Measurements from ENCODE around the gene ZBTB17.

DNA sequence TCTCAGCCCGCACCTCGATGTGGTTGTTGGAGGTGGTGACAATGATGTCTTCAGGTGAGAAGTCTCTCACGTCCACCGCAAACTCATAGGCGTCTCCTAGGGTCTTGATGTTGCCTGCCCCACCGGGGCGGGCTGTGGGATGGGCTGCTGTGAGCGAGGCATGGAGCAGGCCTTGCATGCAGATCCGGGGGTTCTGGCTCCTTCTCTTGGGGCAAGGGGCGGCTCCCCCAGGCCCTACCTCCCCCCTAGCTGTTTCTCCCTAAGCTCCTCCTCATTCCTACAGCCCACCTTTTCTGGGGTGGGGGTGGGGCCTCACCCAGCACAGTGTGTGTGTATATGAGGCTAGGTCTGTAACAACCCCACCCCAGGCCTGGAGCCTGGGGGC is 41.2 kb upstream of the ZBTB17 start:
- TF ChIP-seq, protein P1, sequence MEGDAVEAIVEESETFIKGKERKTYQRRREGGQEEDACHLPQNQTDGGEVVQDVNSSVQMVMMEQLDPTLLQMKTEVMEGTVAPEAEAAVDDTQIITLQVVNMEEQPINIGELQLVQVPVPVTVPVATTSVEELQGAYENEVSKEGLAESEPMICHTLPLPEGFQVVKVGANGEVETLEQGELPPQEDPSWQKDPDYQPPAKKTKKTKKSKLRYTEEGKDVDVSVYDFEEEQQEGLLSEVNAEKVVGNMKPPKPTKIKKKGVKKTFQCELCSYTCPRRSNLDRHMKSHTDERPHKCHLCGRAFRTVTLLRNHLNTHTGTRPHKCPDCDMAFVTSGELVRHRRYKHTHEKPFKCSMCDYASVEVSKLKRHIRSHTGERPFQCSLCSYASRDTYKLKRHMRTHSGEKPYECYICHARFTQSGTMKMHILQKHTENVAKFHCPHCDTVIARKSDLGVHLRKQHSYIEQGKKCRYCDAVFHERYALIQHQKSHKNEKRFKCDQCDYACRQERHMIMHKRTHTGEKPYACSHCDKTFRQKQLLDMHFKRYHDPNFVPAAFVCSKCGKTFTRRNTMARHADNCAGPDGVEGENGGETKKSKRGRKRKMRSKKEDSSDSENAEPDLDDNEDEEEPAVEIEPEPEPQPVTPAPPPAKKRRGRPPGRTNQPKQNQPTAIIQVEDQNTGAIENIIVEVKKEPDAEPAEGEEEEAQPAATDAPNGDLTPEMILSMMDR (conservative IDR thresholded peaks at IDR 0.05) = no peak
- TF ChIP-seq EZH2 (IDR thresholded peaks at IDR 0.05; ENCODE audit: low read depth) = no peak
